Measurements from ENCODE around the gene SLC4A2.

Gene SLC4A2

DNA sequence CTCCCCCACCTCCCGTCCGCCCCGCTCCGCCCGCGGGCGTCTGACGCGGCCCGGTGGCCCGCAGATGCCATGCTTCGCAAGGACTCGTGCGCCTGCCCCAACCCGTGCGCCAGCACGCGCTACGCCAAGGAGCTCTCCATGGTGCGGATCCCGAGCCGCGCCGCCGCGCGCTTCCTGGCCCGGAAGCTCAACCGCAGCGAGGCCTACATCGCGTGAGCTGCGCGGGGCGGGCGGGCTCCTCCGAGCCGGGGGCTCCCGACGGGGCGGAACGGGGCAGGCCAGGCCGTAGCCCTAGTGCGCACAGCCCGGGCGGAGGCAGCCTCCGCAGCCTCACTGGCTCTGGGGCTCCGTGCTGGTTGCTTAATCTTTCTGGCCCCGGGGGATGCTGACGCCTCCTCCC lies 8.3 kb upstream of the SLC4A2 start:
- FAIRE-seq (no peak), DNase-seq (ENCODE audit: insufficient read length, low spot score) (no peak)
- no peak for TF ChIP-seq POLR2A (IDR thresholded peaks at IDR 0.05; ENCODE audit: low read depth, low read length)
- no peak for TF ChIP-seq POLR2AphosphoS5 (IDR thresholded peaks at IDR 0.05; ENCODE audit: low read depth, low read length)
- no peak for TF ChIP-seq POU2F2 (IDR thresholded peaks at IDR 0.05; ENCODE audit: low read depth, low read length)
- no peak for TF ChIP-seq SPI1 (IDR thresholded peaks at IDR 0.05; ENCODE audit: low read depth, low read length)
- TF ChIP-seq PAX5 (IDR thresholded peaks at IDR 0.05; ENCODE audit: insufficient read depth, low read length, severe bottlenecking), result no peak
- no peak for TF ChIP-seq TAF1 (IDR thresholded peaks at IDR 0.05; ENCODE audit: low read depth, low read length)

DNA sequence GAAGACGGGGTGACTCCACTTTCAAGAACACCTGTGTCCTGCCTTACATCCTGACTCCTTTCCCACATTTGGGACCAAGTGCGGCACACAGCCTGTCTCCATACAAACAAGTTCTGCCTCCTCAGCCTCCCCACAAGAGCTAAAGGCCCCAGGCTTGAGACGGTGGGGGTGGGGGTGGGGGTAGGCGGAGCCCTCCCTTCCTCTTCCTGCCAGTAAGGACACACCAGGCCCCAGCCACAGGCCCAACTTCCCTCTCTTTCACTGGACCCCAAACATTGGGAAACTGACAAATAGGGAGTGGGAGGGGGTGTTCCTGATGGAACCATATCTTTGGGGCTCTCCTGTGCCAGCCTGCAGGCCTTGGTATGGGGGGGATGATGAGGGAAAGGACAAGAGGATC lies 6.3 kb upstream of the SLC4A2 start:
- FAIRE-seq (no peak), DNase-seq (ENCODE audit: insufficient read length, low spot score) (no peak)
- TF ChIP-seq POU2F2 (IDR thresholded peaks at IDR 0.05; ENCODE audit: low read depth, low read length) (no peak), PAX5 (IDR thresholded peaks at IDR 0.05; ENCODE audit: insufficient read depth, low read length, severe bottlenecking) (no peak), SPI1 (IDR thresholded peaks at IDR 0.05; ENCODE audit: low read depth, low read length) (no peak), TAF1 (IDR thresholded peaks at IDR 0.05; ENCODE audit: low read depth, low read length) (no peak), POLR2A (IDR thresholded peaks at IDR 0.05; ENCODE audit: low read depth, low read length) (no peak), POLR2AphosphoS5 (IDR thresholded peaks at IDR 0.05; ENCODE audit: low read depth, low read length) (no peak)

- no peak for FAIRE-seq
- TF ChIP-seq SPI1 (IDR thresholded peaks at IDR 0.05; ENCODE audit: low read depth, low read length), result no peak
- no peak for TF ChIP-seq TAF1 (IDR thresholded peaks at IDR 0.05; ENCODE audit: low read depth, low read length)
- TF ChIP-seq POLR2A (IDR thresholded peaks at IDR 0.05; ENCODE audit: low read depth, low read length), result no peak
- TF ChIP-seq POU2F2 (IDR thresholded peaks at IDR 0.05; ENCODE audit: low read depth, low read length), result no peak
- TF ChIP-seq POLR2AphosphoS5 (IDR thresholded peaks at IDR 0.05; ENCODE audit: low read depth, low read length), result no peak
- TF ChIP-seq PAX5 (IDR thresholded peaks at IDR 0.05; ENCODE audit: insufficient read depth, low read length, severe bottlenecking), result no peak
- DNase-seq (ENCODE audit: insufficient read length, low spot score), result no peak
Observed at GRCh38 chr7:151053751-151054150, 5.6 kb upstream of the SLC4A2 start.

DNA sequence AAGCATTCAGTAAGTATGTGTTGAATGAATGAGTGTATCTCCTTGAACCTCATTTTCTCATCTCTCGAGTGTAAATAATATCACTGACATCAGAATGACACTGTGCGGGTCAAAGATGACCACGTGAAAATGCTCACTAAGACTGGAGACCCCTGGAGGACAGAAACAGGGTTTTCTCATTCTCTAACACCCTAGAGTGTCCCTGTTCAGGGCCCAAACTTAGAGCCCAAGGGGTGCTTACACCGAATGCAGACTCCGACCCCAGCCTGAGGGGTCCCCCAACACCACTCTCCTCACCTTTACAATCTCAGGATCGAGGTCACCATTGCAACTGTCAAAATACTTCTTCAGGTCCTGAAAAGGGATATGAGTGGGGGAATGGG lies 3.1 kb upstream of the SLC4A2 start:
- TF ChIP-seq SPI1 (IDR thresholded peaks at IDR 0.05; ENCODE audit: low read depth, low read length) (no peak), PAX5 (IDR thresholded peaks at IDR 0.05; ENCODE audit: insufficient read depth, low read length, severe bottlenecking) (no peak), POLR2AphosphoS5 (IDR thresholded peaks at IDR 0.05; ENCODE audit: low read depth, low read length) (no peak), POLR2A (IDR thresholded peaks at IDR 0.05; ENCODE audit: low read depth, low read length) (no peak), POU2F2 (IDR thresholded peaks at IDR 0.05; ENCODE audit: low read depth, low read length) (no peak), TAF1 (IDR thresholded peaks at IDR 0.05; ENCODE audit: low read depth, low read length) (no peak)
- FAIRE-seq (no peak), DNase-seq (ENCODE audit: insufficient read length, low spot score) (no peak)

- FAIRE-seq, result no peak
- no peak for DNase-seq (ENCODE audit: insufficient read length, low spot score)
- TF ChIP-seq POU2F2 (IDR thresholded peaks at IDR 0.05; ENCODE audit: low read depth, low read length) (no peak), SPI1 (IDR thresholded peaks at IDR 0.05; ENCODE audit: low read depth, low read length) (no peak), PAX5 (IDR thresholded peaks at IDR 0.05; ENCODE audit: insufficient read depth, low read length, severe bottlenecking) (no peak), POLR2A (IDR thresholded peaks at IDR 0.05; ENCODE audit: low read depth, low read length) (no peak), TAF1 (IDR thresholded peaks at IDR 0.05; ENCODE audit: low read depth, low read length) (no peak), POLR2AphosphoS5 (IDR thresholded peaks at IDR 0.05; ENCODE audit: low read depth, low read length) (no peak)
Observed at GRCh38 chr7:151056666-151057505, 2.5 kb upstream of the SLC4A2 start.

GRCh38 chr7:151057506-151057988 lies 1.8 kb upstream of the SLC4A2 start, which contains the start of gene CDK5:
Gene CDK5, minus strand, starts transcription at chr7:151057897. Its CDS starts 49 bp downstream, at chr7:151057848.
- peak; percentile 67 for DNase-seq (ENCODE audit: insufficient read length, low spot score)
- TF ChIP-seq POLR2AphosphoS5 (IDR thresholded peaks at IDR 0.05; ENCODE audit: low read depth, low read length) (no peak), TAF1 (IDR thresholded peaks at IDR 0.05; ENCODE audit: low read depth, low read length) (no peak), PAX5 (IDR thresholded peaks at IDR 0.05; ENCODE audit: insufficient read depth, low read length, severe bottlenecking) (no peak), POU2F2 (IDR thresholded peaks at IDR 0.05; ENCODE audit: low read depth, low read length) (no peak), SPI1 (IDR thresholded peaks at IDR 0.05; ENCODE audit: low read depth, low read length) (no peak), POLR2A (IDR thresholded peaks at IDR 0.05; ENCODE audit: low read depth, low read length) (no peak)
- peak; percentile 57 for FAIRE-seq

DNA sequence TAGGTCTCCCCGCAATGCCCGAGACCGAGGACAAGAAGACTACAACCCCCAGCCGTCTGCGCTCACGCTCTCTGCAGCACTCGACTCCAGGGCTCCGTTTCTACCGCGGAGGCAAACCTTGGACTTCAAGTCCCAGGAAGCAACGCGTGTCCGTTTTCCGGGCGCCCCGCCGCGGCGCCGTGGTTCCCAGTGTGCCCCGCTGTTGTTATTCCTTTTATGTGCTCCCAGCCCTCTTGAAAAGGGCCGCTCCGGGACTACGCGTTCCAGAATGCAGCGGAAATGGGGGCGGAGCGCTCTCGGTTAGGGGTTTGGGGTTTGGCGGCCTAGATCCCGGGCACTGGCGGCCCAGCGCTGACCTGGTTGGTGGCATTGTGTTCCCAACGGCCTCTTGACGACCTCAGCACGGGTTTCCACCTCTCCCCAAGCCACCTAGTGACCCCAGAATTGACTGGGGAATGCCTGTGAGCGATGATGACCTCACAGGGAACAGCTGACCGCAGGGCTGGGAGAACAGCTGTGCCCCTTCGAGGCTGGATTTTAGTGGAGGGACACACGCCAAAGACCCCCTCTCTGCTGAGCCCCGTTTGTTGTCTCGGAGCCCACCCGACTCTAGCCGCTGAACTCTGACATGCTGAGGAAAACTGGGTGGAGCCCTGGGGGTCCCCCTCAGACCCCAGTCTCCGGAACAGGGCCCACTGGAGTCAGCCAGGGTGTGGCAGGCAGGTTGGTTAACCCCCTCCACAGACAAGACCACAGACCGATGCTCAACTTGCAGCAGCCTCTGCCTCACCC lies 1.2 kb upstream of the SLC4A2 start:
- peak; percentile 96 for FAIRE-seq

DNA sequence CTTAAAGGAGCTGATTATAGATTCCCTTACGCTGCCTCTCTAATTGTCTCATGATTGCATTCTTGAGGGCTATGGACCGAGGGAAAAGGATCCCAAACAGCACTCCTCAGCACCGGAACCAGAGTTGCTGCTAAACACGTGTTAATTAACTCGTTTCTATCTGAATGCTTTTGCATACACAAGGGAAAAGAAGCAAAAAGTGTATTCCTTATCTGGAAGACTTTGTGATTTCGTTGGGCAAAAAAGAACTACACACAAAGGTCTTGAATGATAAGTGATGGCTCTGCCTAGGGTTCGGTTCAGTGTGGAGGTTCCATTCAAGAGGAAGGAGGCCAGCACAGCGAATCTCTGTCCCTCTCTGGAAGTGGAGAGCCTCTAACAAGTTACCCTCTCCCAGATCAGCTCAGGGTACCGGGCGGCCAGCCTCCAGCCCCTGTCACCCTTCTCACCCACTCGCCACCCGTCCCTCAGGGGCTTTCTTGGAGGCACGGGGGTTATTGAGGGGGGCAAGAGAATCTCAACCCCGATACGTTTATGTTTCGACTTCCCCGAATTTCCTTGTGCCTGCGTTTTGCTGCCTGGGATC lies 515 bp upstream of the SLC4A2 start:
- FAIRE-seq, result peak; percentile 66
- TF ChIP-seq POLR2AphosphoS5 (IDR thresholded peaks at IDR 0.05; ENCODE audit: low read depth, low read length) (no peak), POLR2A (IDR thresholded peaks at IDR 0.05; ENCODE audit: low read depth, low read length) (no peak), SPI1 (IDR thresholded peaks at IDR 0.05; ENCODE audit: low read depth, low read length) (no peak), POU2F2 (IDR thresholded peaks at IDR 0.05; ENCODE audit: low read depth, low read length) (no peak), PAX5 (IDR thresholded peaks at IDR 0.05; ENCODE audit: insufficient read depth, low read length, severe bottlenecking) (no peak), TAF1 (IDR thresholded peaks at IDR 0.05; ENCODE audit: low read depth, low read length) (no peak)
- DNase-seq (ENCODE audit: insufficient read length, low spot score), result no peak

More for the DNA sequence above, 1.2 kb upstream of the SLC4A2 start:
- TF ChIP-seq POU2F2 (IDR thresholded peaks at IDR 0.05; ENCODE audit: low read depth, low read length) (peak; percentile 64; the same call in 1 of the 2 replicates), TAF1 (IDR thresholded peaks at IDR 0.05; ENCODE audit: low read depth, low read length) (no peak)
- DNase-seq (ENCODE audit: insufficient read length, low spot score), result peak; percentile 99

DNA sequence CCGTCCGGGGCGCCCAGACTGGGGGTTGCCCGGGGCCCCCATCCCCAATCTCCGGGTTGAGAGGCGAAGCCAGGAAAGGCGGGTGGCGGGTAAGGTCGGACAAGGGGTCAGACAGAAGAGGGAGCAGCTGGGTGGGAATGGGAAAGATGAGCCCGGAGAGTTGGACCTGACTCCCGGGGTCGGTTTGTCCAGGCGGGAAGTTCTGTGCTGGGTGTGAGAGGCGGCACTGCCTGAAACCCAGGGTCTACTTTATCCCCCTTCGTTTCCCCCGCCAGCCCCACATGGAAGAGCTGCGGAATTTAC lies 675 bp downstream of the SLC4A2 start:
- TF ChIP-seq POLR2AphosphoS5 (IDR thresholded peaks at IDR 0.05; ENCODE audit: low read depth, low read length) (no peak), PAX5 (IDR thresholded peaks at IDR 0.05; ENCODE audit: insufficient read depth, low read length, severe bottlenecking) (no peak)
- FAIRE-seq (no peak), DNase-seq (ENCODE audit: insufficient read length, low spot score) (no peak)
